GM12878 (cell line): ENCODE measurements around the gene ADGRL3. TPM values are rescaled to one million over a fixed set of nuclear protein-coding genes. Genes with fewer than 3 reads are reported as not detected.

Source experiments
- ATAC-seq: fragments of 200-7000 bp; cut with Tn5 transposase; 3 replicates; pipeline ENCODE4 v1.9.1; 2020; ENCODE audit warnings: mild to moderate bottlenecking, moderate library complexity
- BruUV-seq: library from RNA; stranded (reverse); fragments of 400-500 nt; replicated peaks from 2 replicates; lab custom pipeline; 2021; lab: Mats Ljungman, UMichigan
- CTCF ChIA-PET: fragments of 300-600 bp; sonication (Branson Sonifier 250); formaldehyde crosslinking; extraction: SDS; loops from one replicate; lab custom pipeline; 2021; ENCODE audit warnings: inconsistent platforms; lab: Yijun Ruan, JAX
- POLR2A ChIA-PET: fragments of 350-600 bp; formaldehyde crosslinking; extraction: SDS; loops from one replicate; lab custom pipeline; 2021; ENCODE audit warnings: inconsistent platforms; lab: Charles Lee
- RAD21 ChIA-PET: fragments of 300-600 bp; sonication (Branson Sonifier 250); formaldehyde crosslinking; loops from one replicate; lab custom pipeline; 2023; ENCODE audit warnings: antibody characterized with exemption; ENCODE audit not compliant: unreplicated experiment; lab: Charles Lee
- SMC1A ChIA-PET: fragments of 300-600 bp; sonication (Branson Sonifier 250); formaldehyde crosslinking; loops from one replicate; lab custom pipeline; 2023; ENCODE audit not compliant: unreplicated experiment, uncharacterized antibody; lab: Charles Lee
- DNase-seq: peaks from one replicate; pipeline ENCODE4 v3.0.0-alpha.2; 2011; ENCODE audit warnings: low read depth, low spot score
- FAIRE-seq: peaks from 3 replicates; lab custom pipeline; 2011; peaks lifted over from hg19 to GRCh38; lab: Jason Lieb, UNC
- H2AFZ ChIP-seq: 2 replicates; pipeline ENCODE4 v1.6.0; 2011; ENCODE audit warnings: low read depth, low read length, control low read depth; ENCODE audit not compliant: control insufficient read depth
- H3K27ac ChIP-seq: 2 replicates; pipeline ENCODE4 v1.5.1; 2011; ENCODE audit warnings: control low read depth; ENCODE audit not compliant: control insufficient read depth, insufficient read depth
- H3K27me3 ChIP-seq, 2 experiments: replicated peaks in 1 of 2; 2 replicates each; pipeline versions ENCODE4 v1.6.0 to v1.6.1; 2011; ENCODE audit warnings: low read length in 1 of 2; ENCODE audit not compliant: control insufficient read depth in 2 of 2, insufficient read depth in 2 of 2
- H3K36me3 ChIP-seq, 2 experiments: 2 replicates each; pipeline ENCODE4 v1.5.1; 2011; ENCODE audit warnings: low read length in 1 of 2; ENCODE audit not compliant: control insufficient read depth in 2 of 2, insufficient read depth in 2 of 2
- H3K4me1 ChIP-seq: 2 replicates; pipeline ENCODE4 v1.6.1; 2011; ENCODE audit warnings: mild to moderate bottlenecking, low read length, moderate library complexity, mixed read lengths; ENCODE audit not compliant: control insufficient read depth, insufficient read depth
- H3K4me2 ChIP-seq: 2 replicates; pipeline ENCODE4 v1.6.0; 2011; ENCODE audit warnings: control low read depth; ENCODE audit not compliant: control insufficient read depth, insufficient read depth
- H3K4me3 ChIP-seq: fragments of 200-600 bp; sonication (generic); 2 replicates; pipeline ENCODE4 v1.5.1; 2016
- H3K79me2 ChIP-seq: 2 replicates; pipeline ENCODE4 v1.6.0; 2011; ENCODE audit warnings: low read length; ENCODE audit not compliant: control insufficient read depth, insufficient read depth
- H3K9ac ChIP-seq: 2 replicates; pipeline ENCODE4 v1.8.0; 2011; ENCODE audit warnings: low read length, control low read depth, mixed read lengths; ENCODE audit not compliant: control insufficient read depth, insufficient read depth
- H3K9me3 ChIP-seq: replicated peaks from 3 replicates; pipeline ENCODE4 v1.5.1; 2011; ENCODE audit warnings: mild to moderate bottlenecking, low read length; ENCODE audit not compliant: control insufficient read depth, insufficient read depth
- H4K20me1 ChIP-seq: 2 replicates; pipeline ENCODE4 v1.6.0; 2011; ENCODE audit not compliant: control insufficient read depth, insufficient read depth
- BRCA1 ChIP-seq: IDR thresholded peaks from 2 replicates; pipeline ENCODE4 v1.6.1; 2011; ENCODE audit warnings: low read depth, low read length, improper control_type of control experiment
- CEBPB ChIP-seq, 2 experiments: fragments of 150-350 bp in 1 of 2; IDR thresholded peaks; 2 replicates each; pipeline ENCODE4 v1.6.1; 2012 to 2014; ENCODE audit warnings: low read depth in 2 of 2, low read length in 2 of 2, borderline replicate concordance in 1 of 2, inconsistent platforms in 1 of 2
- IKZF2 ChIP-seq, 2 experiments: fragments of 450-650 bp; IDR thresholded peaks; 2 replicates each; pipeline ENCODE4 v1.6.1; 2017; ENCODE audit warnings: mild to moderate bottlenecking in 2 of 2, moderate library complexity in 2 of 2
- POLR2AphosphoS5 ChIP-seq: IDR thresholded peaks from 2 replicates; pipeline ENCODE4 v1.6.1; 2011; ENCODE audit warnings: mild to moderate bottlenecking, low read length, inconsistent platforms
- RFX5 ChIP-seq: IDR thresholded peaks from 2 replicates; pipeline ENCODE4 v1.6.1; 2011; ENCODE audit warnings: low read depth, low read length, improper control_type of control experiment
- YY1 ChIP-seq: IDR thresholded peaks from 2 replicates; pipeline ENCODE4 v1.6.1; 2011; ENCODE audit warnings: low read depth, mild to moderate bottlenecking, low read length
- ZNF274 ChIP-seq: IDR thresholded peaks from one replicate; pipeline ENCODE4 v1.8.0; 2011; ENCODE audit not compliant: insufficient read length, insufficient read depth
- WGBS: methylation state at CpG from one replicate; pipeline ENCODE4 v1.1.6; 2016; ENCODE audit warnings: low lambda C conversion rate; ENCODE audit not compliant: insufficient replicate concordance, insufficient coverage; ENCODE audit errors: missing lambda C conversion rate; 5-methylcytosine and 5-hydroxymethylcytosine counted together
- in situ Hi-C: fragments of 300-500 bp; cut with MboI; formaldehyde crosslinking; loops from 9 replicates; pipeline ENCODE4 v1.14.3; 2018; ENCODE audit warnings: mixed read lengths
- intact Hi-C: fragments of 100-400 bp; cut with micrococcal nuclease; formaldehyde crosslinking; loops from one replicate; pipeline ENCODE4 v1.14.2; 2022; ENCODE audit not compliant: unreplicated experiment
- polyA plus RNA-seq, 11 experiments: library from polyadenylated mRNA; depleted of rRNA in 4 of 11; unstranded in 6 of 11; stranded (reverse) in 5 of 11; fragments of >200 nt; fragmentation: Nextera tagmentation in 4 of 11; fragmentation: Illumina TruSeq in 1 of 11; extraction: Ambion mirVana in 4 of 11; extraction: Trizol in 1 of 11; gene quantifications; 1 replicate in 1 of 11; 2 replicates in 10 of 11; pipeline versions ENCODE4 v1.2.1 to v1.2.3, GENCODE V29; 2011 to 2016; ENCODE audit warnings: inconsistent platforms in 2 of 11, missing spikeins in 2 of 11, low read depth in 1 of 11
- total RNA-seq, 4 experiments: library from RNA; depleted of rRNA in 3 of 4; stranded (reverse); fragments of >200 nt in 3 of 4; fragmentation: Illumina TruSeq in 1 of 4; extraction: Trizol in 1 of 4; gene quantifications; 2 replicates each; pipeline versions ENCODE4 v1.2.1 to v1.2.3, GENCODE V29; 2013 to 2021
- TF ChIP-seq, protein P1 (sequence below): IDR thresholded peaks from 2 replicates; pipeline ENCODE4 v1.6.1; 2011; ENCODE audit warnings: mild to moderate bottlenecking, low read depth, low read length, moderate library complexity; ENCODE audit not compliant: insufficient replicate concordance
- TF ChIP-seq, protein P2 (sequence below): IDR thresholded peaks from 2 replicates; pipeline ENCODE4 v1.6.1; 2012; ENCODE audit warnings: low read length, inconsistent platforms

Gene ADGRL3
- total and polyA plus RNA-seq, 10 of the 15 experiments (the other 5 are each of a cell fraction or from before 2014, with no cell fraction given), result 1.1 TPM; not detected in 9

DNA sequence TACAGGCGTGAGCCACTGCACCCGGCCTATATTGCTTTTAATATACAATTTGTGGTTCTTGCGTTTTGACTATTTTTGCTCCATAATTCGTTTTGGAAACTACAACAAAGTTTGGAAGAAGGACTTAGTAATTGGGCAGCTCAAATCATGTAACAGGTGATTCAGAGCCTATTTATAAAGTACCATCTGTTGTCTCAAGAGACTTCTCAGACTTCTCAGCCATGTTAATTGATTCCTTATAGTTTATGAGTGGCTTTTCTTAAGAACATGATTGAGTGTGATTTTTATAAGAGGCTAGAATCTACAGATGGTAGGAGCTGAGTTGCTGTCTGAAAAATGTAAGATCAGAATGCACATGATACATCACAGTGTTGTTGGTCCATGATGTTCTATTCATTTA, 240.2 kb downstream of the ADGRL3 start:
- RAD21 ChIA-PET, result no interaction called here
- DNase-seq (no peak), ATAC-seq (no peak), FAIRE-seq (no peak)
- CTCF ChIA-PET, result interaction anchor here (0.6 kb wide), 1 partner anchor 139 kb away, joined by 3 read pairs; no protein-coding TSS in a partner anchor
- Histone ChIP-seq H3K79me2 (no peaks in the 10 kb centered on the region), H3K4me3 (no peak overlapping the region), H3K4me1 (no peaks in the 10 kb centered on the region), H3K4me2 (no peak overlapping the region), H2AFZ (no peak overlapping the region), H4K20me1 (no peaks in the 10 kb centered on the region), H3K27ac (no peak overlapping the region), H3K27me3 (no peaks in the 10 kb centered on the region), H3K9me3 (no peaks in the 10 kb centered on the region), H3K36me3 (no peaks in the 10 kb centered on the region), H3K9ac (no peak overlapping the region)
- intact Hi-C loops (no loop called here), in situ Hi-C loops (no loop called here)
- TF ChIP-seq ZNF274, result no peak
- TF ChIP-seq POLR2AphosphoS5, result no peak
- no peak for TF ChIP-seq CEBPB (IDR thresholded peaks at IDR 0.05; ENCODE audit: borderline replicate concordance in 1 of 2, low read depth in 2 of 2, low read length in 2 of 2)
- no peak for TF ChIP-seq IKZF2 (IDR thresholded peaks at IDR 0.05)
- TF ChIP-seq, protein P1, sequence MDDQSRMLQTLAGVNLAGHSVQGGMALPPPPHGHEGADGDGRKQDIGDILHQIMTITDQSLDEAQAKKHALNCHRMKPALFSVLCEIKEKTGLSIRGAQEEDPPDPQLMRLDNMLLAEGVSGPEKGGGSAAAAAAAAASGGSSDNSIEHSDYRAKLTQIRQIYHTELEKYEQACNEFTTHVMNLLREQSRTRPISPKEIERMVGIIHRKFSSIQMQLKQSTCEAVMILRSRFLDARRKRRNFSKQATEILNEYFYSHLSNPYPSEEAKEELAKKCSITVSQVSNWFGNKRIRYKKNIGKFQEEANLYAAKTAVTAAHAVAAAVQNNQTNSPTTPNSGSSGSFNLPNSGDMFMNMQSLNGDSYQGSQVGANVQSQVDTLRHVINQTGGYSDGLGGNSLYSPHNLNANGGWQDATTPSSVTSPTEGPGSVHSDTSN, result no peak
- TF ChIP-seq, protein P2, sequence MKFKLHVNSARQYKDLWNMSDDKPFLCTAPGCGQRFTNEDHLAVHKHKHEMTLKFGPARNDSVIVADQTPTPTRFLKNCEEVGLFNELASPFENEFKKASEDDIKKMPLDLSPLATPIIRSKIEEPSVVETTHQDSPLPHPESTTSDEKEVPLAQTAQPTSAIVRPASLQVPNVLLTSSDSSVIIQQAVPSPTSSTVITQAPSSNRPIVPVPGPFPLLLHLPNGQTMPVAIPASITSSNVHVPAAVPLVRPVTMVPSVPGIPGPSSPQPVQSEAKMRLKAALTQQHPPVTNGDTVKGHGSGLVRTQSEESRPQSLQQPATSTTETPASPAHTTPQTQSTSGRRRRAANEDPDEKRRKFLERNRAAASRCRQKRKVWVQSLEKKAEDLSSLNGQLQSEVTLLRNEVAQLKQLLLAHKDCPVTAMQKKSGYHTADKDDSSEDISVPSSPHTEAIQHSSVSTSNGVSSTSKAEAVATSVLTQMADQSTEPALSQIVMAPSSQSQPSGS, result no peak
- TF ChIP-seq BRCA1, result no peak
- TF ChIP-seq RFX5, result no peak
- TF ChIP-seq YY1, result no peak
- no TSS peak for BruUV-seq
- WGBS, result 34% methylated on average over 4 of the region's 4 CpGs
- SMC1A ChIA-PET, result no interaction called here
- POLR2A ChIA-PET, result interaction anchor here (0.5 kb wide), 1 partner anchor 62 kb away, joined by 3 read pairs; no protein-coding TSS in a partner anchor
